ENCODE results near the gene IFT22. TPM values are rescaled to one million over a fixed set of nuclear protein-coding genes. Genes with fewer than 3 reads are reported as not detected.
"Not testable (repeated sequence)": the region's sequence is repeated elsewhere in the genome, so short reads cannot be mapped to it uniquely, and the experiment has no call there.

The IFT22 gene
- total RNA-seq, 1 experiment from 2014 or later = 21.3 TPM

GRCh38 chr7:101285171-101285570 lies 36.4 kb downstream of the IFT22 start:
- TF ChIP-seq, protein P1, sequence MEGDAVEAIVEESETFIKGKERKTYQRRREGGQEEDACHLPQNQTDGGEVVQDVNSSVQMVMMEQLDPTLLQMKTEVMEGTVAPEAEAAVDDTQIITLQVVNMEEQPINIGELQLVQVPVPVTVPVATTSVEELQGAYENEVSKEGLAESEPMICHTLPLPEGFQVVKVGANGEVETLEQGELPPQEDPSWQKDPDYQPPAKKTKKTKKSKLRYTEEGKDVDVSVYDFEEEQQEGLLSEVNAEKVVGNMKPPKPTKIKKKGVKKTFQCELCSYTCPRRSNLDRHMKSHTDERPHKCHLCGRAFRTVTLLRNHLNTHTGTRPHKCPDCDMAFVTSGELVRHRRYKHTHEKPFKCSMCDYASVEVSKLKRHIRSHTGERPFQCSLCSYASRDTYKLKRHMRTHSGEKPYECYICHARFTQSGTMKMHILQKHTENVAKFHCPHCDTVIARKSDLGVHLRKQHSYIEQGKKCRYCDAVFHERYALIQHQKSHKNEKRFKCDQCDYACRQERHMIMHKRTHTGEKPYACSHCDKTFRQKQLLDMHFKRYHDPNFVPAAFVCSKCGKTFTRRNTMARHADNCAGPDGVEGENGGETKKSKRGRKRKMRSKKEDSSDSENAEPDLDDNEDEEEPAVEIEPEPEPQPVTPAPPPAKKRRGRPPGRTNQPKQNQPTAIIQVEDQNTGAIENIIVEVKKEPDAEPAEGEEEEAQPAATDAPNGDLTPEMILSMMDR (conservative IDR thresholded peaks at IDR 0.05) = no peak
- Histone ChIP-seq H3T11ph (ENCODE audit: low read length) (no peak overlapping the region), H2BK5ac (ENCODE audit: insufficient read length, low read length) (no peak overlapping the region), H3K56ac (ENCODE audit: insufficient read length, low read depth, low read length) (no peak overlapping the region), H4K20me1 (ENCODE audit: control insufficient read depth, insufficient read depth, insufficient read length) (no peaks in the 10 kb centered on the region), H3K27me3 (ENCODE audit: insufficient read depth, low read length) (no peaks in the 10 kb centered on the region), H3K9me3 (ENCODE audit: control insufficient read depth, low read depth, low read length) (no peaks in the 10 kb centered on the region), H3K4me1 (ENCODE audit: insufficient read depth, low read length) (no peaks in the 10 kb centered on the region; the same call in 1 of the 2 replicates), H2BK15ac (ENCODE audit: low read depth, low read length) (no peak overlapping the region), H3K23ac (ENCODE audit: insufficient read length, low read depth, low read length) (no peak overlapping the region), H3K27ac (ENCODE audit: insufficient read length, low read depth, low read length) (no peak overlapping the region), H3K9ac (ENCODE audit: extremely low read depth, insufficient read length, low read length) (no peak overlapping the region), H2AK5ac (ENCODE audit: insufficient read length, low read length) (no peak overlapping the region), H3K23me2 (ENCODE audit: insufficient read length, low read depth, low read length, poor library complexity, severe bottlenecking) (no peaks in the 10 kb centered on the region), H4K8ac (replicated peaks; ENCODE audit: insufficient read length, low read depth, low read length) (no peak overlapping the region), H2AFZ (ENCODE audit: low read length) (no peak overlapping the region), H2BK20ac (ENCODE audit: low read depth, low read length, poor library complexity, severe bottlenecking) (no peak overlapping the region), H4K5ac (ENCODE audit: insufficient read length, low read depth, low read length) (no peak overlapping the region), H3K79me2 (ENCODE audit: insufficient read depth, low read length) (no peaks in the 10 kb centered on the region), H2BK12ac (ENCODE audit: insufficient read length, low read depth, low read length) (no peak overlapping the region), H3K4me2 (ENCODE audit: insufficient read depth, insufficient read length, low read length) (no peak overlapping the region), H4K91ac (ENCODE audit: insufficient read length, low read depth, low read length) (no peak overlapping the region), H3K18ac (ENCODE audit: insufficient read length, low read depth, low read length) (no peak overlapping the region), H3K14ac (ENCODE audit: insufficient read depth, low read length) (no peak overlapping the region), H3K4ac (ENCODE audit: low read depth, low read length) (no peak overlapping the region), H2BK120ac (ENCODE audit: low read depth, low read length, poor library complexity, severe bottlenecking) (no peak overlapping the region), H3K79me1 (ENCODE audit: insufficient read depth, low read depth, low read length, poor library complexity, severe bottlenecking) (no peaks in the 10 kb centered on the region)
- Mint-ChIP-seq H3K9me3 (peaks cover 2 to 6% of the 10 kb centered on the region in 2 experiments; a peak in 3 of 5 replicates), H3K27ac (no peak overlapping the region), H3K4me3 (no peak overlapping the region), H3K36me3 (ENCODE audit: insufficient read depth in 1 of 3, low read depth in 3 of 3) (peaks cover 0 to 8% (median 4%) of the 10 kb centered on the region in 3 experiments; a peak in 5 of 7 replicates), H3K27me3 (ENCODE audit: low read depth) (no peaks in the 10 kb centered on the region), H3K4me1 (peaks cover 22 to 34% of the 10 kb centered on the region in 2 experiments)
- no peak for DNase-seq
- WGBS (ENCODE audit: extremely low coverage, insufficient read length, low lambda C conversion rate) = no CpG with 5 or more reads among the region's 9 CpGs

DNA sequence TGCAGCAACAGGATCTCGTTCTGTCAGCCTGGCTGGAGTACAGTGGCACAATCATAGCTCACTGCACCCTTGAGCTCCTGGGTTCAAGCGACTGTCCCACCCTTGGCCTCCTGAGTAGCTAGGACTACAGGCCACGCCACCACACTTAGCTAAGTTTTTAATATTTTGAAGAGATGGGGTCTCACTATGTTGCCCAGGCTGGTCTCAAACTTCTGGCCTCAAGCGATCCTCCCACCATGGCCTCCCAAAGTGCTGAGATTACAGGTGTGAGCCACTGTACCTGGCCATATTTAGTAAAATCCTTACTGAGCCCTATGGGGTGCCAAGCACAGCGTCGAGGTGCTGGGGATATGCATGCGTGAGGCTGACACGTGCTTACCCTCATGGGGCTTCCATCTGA lies 40.7 kb downstream of the IFT22 start:
- not testable (repeated sequence) for H2BK12ac ChIP-seq (ENCODE audit: insufficient read length, low read depth, low read length); H3K4me2 ChIP-seq (ENCODE audit: insufficient read depth, insufficient read length, low read length); H3K27me3 Mint-ChIP-seq (ENCODE audit: low read depth); H3K4me1 ChIP-seq (ENCODE audit: insufficient read depth, low read length); H3K14ac ChIP-seq (ENCODE audit: insufficient read depth, low read length); H2AFZ ChIP-seq (ENCODE audit: low read length); H3K27ac ChIP-seq (ENCODE audit: insufficient read length, low read depth, low read length); H2BK15ac ChIP-seq (ENCODE audit: low read depth, low read length); H4K91ac ChIP-seq (ENCODE audit: insufficient read length, low read depth, low read length); H3K27me3 ChIP-seq (ENCODE audit: insufficient read depth, low read length); H2BK5ac ChIP-seq (ENCODE audit: insufficient read length, low read length); H3K4me1 Mint-ChIP-seq; H3K23me2 ChIP-seq (ENCODE audit: insufficient read length, low read depth, low read length, poor library complexity, severe bottlenecking); H3K36me3 Mint-ChIP-seq (ENCODE audit: insufficient read depth in 1 of 3, low read depth in 3 of 3); H3K56ac ChIP-seq (ENCODE audit: insufficient read length, low read depth, low read length); H3K18ac ChIP-seq (ENCODE audit: insufficient read length, low read depth, low read length); H2AK5ac ChIP-seq (ENCODE audit: insufficient read length, low read length); H3K9me3 ChIP-seq (ENCODE audit: control insufficient read depth, low read depth, low read length); H3K4me3 Mint-ChIP-seq; H3T11ph ChIP-seq (ENCODE audit: low read length); H3K9ac ChIP-seq (ENCODE audit: extremely low read depth, insufficient read length, low read length); H3K23ac ChIP-seq (ENCODE audit: insufficient read length, low read depth, low read length); H3K79me1 ChIP-seq (ENCODE audit: insufficient read depth, low read depth, low read length, poor library complexity, severe bottlenecking); H4K5ac ChIP-seq (ENCODE audit: insufficient read length, low read depth, low read length); DNase-seq; H3K79me2 ChIP-seq (ENCODE audit: insufficient read depth, low read length); H3K9me3 Mint-ChIP-seq; H3K4ac ChIP-seq (ENCODE audit: low read depth, low read length); H2BK20ac ChIP-seq (ENCODE audit: low read depth, low read length, poor library complexity, severe bottlenecking); H4K8ac ChIP-seq (replicated peaks; ENCODE audit: insufficient read length, low read depth, low read length); H4K20me1 ChIP-seq (ENCODE audit: control insufficient read depth, insufficient read depth, insufficient read length); H2BK120ac ChIP-seq (ENCODE audit: low read depth, low read length, poor library complexity, severe bottlenecking)
- no CpG with 5 or more reads among the region's 8 CpGs for WGBS (ENCODE audit: extremely low coverage, insufficient read length, low lambda C conversion rate)
- 0 out of 7 replicates have a peak overlapping the region, but pooled peaks of 1 of the 3 experiments have one; percentile 23 for H3K27ac Mint-ChIP-seq

Data from H9 (cell line).